SK-N-MC (cell line): ENCODE measurements around the gene OPRL1.

Source experiments
- DNase-seq: peaks from one replicate; pipeline ENCODE4 v3.0.0-alpha.2; 2011; ENCODE audit warnings: low read depth, low spot score
- H3K27ac ChIP-seq: fragments of 200-600 bp; sonication (generic); 2 replicates; pipeline ENCODE4 v1.5.1; 2016; ENCODE audit warnings: mixed run types
- H3K36me3 ChIP-seq: fragments of 200-600 bp; sonication (generic); 2 replicates; pipeline ENCODE4 v1.6.1; 2017; ENCODE audit warnings: antibody characterized with exemption, low read length, mixed read lengths; ENCODE audit not compliant: insufficient read depth
- H3K4me3 ChIP-seq: fragments of 200-600 bp; sonication (generic); 2 replicates; pipeline ENCODE4 v1.5.1; 2016
- H3K9ac ChIP-seq: fragments of 200-600 bp; sonication (generic); 2 replicates; pipeline ENCODE4 v1.8.0; 2017; ENCODE audit warnings: mixed run types, mixed read lengths; ENCODE audit not compliant: insufficient read length
- H3K9me3 ChIP-seq: fragments of 200-600 bp; sonication (generic); 2 replicates; pipeline ENCODE4 v1.6.1; 2017; ENCODE audit warnings: low read depth, mild to moderate bottlenecking, antibody characterized with exemption, low read length, moderate library complexity, mixed read lengths
- EZH2 ChIP-seq: fragments of 200-600 bp; sonication (generic); IDR thresholded peaks from one replicate; pipeline ENCODE4 v1.6.1; 2017; ENCODE audit warnings: antibody characterized with exemption
- FOXP2 ChIP-seq: optimal IDR thresholded peaks from 2 replicates; pipeline ENCODE3; 2011; ENCODE audit warnings: mild to moderate bottlenecking, moderate library complexity; ENCODE audit not compliant: insufficient read depth; ENCODE audit errors: extremely low read length, control extremely low read depth
- POLR2AphosphoS5 ChIP-seq: IDR thresholded peaks from 2 replicates; pipeline ENCODE4 v1.6.1; 2012; ENCODE audit warnings: mild to moderate bottlenecking, low read depth, low read length, borderline replicate concordance

The OPRL1 gene

GRCh38 chr20:64052987-64053840 is 26.7 kb upstream of the OPRL1 start:
- no peak for DNase-seq
- no peak for TF ChIP-seq FOXP2
- no peak for TF ChIP-seq EZH2
- TF ChIP-seq POLR2AphosphoS5: no peak
- H3K27ac ChIP-seq: peak overlapping the region; percentile 67
- no peak overlapping the region for H3K9ac ChIP-seq
- H3K4me3 ChIP-seq: no peak overlapping the region
- H3K36me3 ChIP-seq: peaks cover under 1% of the 10 kb centered on the region; the same call in 1 of the 2 replicates
- H3K9me3 ChIP-seq: no peaks in the 10 kb centered on the region

- H3K4me3 ChIP-seq: peak overlapping the region; percentile 54
- H3K27ac ChIP-seq: peak overlapping the region; percentile 85
- H3K9ac ChIP-seq: no peak overlapping the region
- no peaks in the 10 kb centered on the region for H3K9me3 ChIP-seq
- DNase-seq: no peak
- no peaks in the 10 kb centered on the region for H3K36me3 ChIP-seq
- TF ChIP-seq POLR2AphosphoS5: peak; percentile 59; the same call in 1 of the 2 replicates
- no peak for TF ChIP-seq FOXP2
Observed at GRCh38 chr20:64053841-64054661, 25.8 kb upstream of the OPRL1 start.

GRCh38 chr20:64055396-64055892 is 24.4 kb upstream of the OPRL1 start:
- no peak for TF ChIP-seq FOXP2
- no peak for TF ChIP-seq POLR2AphosphoS5
- TF ChIP-seq EZH2: no peak
- Histone ChIP-seq H3K9ac (no peak overlapping the region), H3K27ac (no peak overlapping the region; the same call in 1 of the 2 replicates), H3K36me3 (no peaks in the 10 kb centered on the region), H3K9me3 (no peaks in the 10 kb centered on the region), H3K4me3 (no peak overlapping the region)
- no peak for DNase-seq

GRCh38 chr20:64055893-64056638 is 23.8 kb upstream of the OPRL1 start:
- no peak for TF ChIP-seq POLR2AphosphoS5
- TF ChIP-seq FOXP2: no peak
- no peak for TF ChIP-seq EZH2
- no peak for DNase-seq
- H3K4me3 ChIP-seq: no peak overlapping the region
- H3K36me3 ChIP-seq: no peaks in the 10 kb centered on the region
- H3K9me3 ChIP-seq: no peaks in the 10 kb centered on the region
- H3K9ac ChIP-seq: no peak overlapping the region
- no peak overlapping the region for H3K27ac ChIP-seq

- Histone ChIP-seq H3K36me3 (no peaks in the 10 kb centered on the region), H3K27ac (no peak overlapping the region; the same call in 1 of the 2 replicates), H3K9ac (no peak overlapping the region), H3K4me3 (no peak overlapping the region), H3K9me3 (no peaks in the 10 kb centered on the region)
- DNase-seq: no peak
- TF ChIP-seq FOXP2 (no peak), POLR2AphosphoS5 (no peak), EZH2 (no peak)
Observed at GRCh38 chr20:64056639-64056888, 23.3 kb upstream of the OPRL1 start.

- Histone ChIP-seq H3K4me3 (no peak overlapping the region), H3K9me3 (no peaks in the 10 kb centered on the region), H3K36me3 (no peaks in the 10 kb centered on the region), H3K9ac (no peak overlapping the region), H3K27ac (peak overlapping the region; percentile 62)
- TF ChIP-seq POLR2AphosphoS5 (no peak), FOXP2 (no peak)
- no peak for DNase-seq
Observed at GRCh38 chr20:64056889-64057627, 22.8 kb upstream of the OPRL1 start.

- TF ChIP-seq EZH2 (no peak), POLR2AphosphoS5 (no peak)
- H3K27ac ChIP-seq: no peak overlapping the region; the same call in 1 of the 2 replicates
- no peaks in the 10 kb centered on the region for H3K36me3 ChIP-seq
- no peak overlapping the region for H3K4me3 ChIP-seq
- DNase-seq: no peak
- H3K9ac ChIP-seq: no peak overlapping the region
- H3K9me3 ChIP-seq: no peaks in the 10 kb centered on the region
Observed at GRCh38 chr20:64057628-64058498, 22.0 kb upstream of the OPRL1 start.
